ENCODE measurements around the gene SARDH.
"Not testable (repeated sequence)": the region's sequence is repeated elsewhere in the genome, so short reads cannot be mapped to it uniquely, and the experiment has no call there.

The SARDH gene

DNA sequence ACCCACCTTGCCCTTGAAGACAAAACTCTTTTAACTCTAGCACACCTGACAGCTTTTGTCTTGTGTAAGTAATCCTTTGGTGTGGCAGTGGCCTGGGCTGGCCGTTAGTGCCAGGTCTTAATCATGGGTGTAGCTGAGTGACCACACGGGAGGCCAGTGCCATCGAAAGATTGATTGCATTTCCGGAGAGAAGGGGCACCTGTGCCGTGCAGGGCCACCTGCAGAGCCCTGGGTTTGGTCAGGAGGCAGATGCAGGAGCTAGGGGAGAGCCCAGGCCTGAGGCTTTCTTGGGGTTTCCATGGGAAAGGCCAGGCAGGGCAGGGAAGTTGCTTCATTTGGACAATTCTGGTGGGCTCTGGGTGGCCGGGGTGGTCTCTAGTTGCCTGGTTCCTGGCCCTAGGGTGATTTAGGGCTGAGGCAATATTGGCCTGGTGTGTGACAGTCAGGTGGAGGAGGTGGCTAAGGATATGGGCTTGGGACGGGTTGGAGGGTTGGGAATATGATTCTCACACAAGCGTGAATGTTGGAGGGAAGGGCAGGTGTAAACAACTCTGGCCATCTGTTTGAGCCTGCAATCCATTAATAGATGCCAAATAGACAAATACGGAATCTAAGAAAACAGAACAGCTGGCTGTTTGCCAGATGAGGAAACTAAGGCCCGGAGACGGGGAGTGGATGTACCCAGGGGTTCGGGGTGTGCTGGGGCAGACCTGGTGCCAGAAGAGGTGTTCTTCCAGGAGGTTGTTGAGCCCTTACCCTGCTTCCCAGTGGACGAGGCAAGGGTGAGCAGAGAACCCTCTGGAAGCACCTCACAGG, 97.4 kb downstream of the SARDH start:
- DNase-seq: no peak

DNA sequence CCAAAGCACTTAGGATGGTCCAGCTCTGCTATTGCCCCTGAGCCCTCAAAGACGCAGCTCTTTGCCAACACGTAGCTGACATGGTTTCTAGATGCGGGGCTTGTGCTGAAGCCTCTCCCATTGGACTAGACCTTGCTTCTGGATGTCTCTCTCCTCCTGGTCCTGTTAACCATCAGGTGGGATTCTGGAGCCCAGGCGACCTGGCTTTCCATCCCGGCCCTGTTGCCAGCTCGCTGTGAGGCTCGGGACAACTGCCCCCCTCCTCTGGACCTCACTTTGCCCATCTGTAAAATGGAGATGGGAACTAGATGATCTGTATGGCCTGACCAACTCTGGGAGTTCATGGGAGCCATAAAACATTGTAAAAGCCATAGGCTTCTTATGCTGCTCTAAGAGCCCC, 98.0 kb downstream of the SARDH start:
- DNase-seq: no peak

DNA sequence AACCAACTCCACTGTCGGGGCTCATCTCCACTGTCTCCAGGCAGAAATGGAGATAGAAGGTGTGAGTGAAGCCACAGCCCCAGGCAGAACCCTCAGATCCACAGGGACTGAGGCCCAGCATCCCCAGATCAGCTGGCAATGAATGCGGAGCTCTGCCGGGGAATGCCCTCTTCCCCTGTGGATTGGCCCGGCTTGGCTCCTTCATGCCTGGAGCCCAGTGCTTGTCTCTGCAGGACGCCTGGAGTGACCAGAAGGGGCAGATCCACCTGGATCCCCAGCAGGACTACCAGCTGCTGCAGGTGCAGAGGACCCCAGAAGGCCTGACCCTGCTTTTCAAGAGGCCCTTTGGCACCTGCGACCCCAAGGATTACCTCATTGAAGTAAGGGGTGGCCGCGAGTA, 98.5 kb downstream of the SARDH start:
- DNase-seq: no peak

DNA sequence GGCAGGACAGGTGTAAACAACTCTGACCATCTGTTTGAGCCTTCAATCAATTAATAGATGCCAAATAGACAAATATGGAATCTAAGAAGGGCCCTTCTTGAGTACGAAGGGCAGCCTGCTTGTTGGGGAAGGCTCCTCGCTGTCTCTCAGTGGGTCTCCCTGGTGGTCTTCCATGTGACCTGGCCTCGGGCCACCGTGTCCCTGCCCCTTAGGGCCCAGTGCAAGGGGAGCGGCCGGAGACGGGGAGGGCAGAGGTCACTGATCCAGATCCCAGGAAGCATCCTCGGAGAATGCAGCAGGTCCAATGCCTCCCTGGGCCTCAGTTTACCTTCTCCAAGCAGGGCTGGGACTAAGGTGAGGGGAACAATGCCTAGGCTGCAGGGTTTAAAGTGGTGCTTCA, 99.4 kb downstream of the SARDH start:
- no peak for DNase-seq

DNA sequence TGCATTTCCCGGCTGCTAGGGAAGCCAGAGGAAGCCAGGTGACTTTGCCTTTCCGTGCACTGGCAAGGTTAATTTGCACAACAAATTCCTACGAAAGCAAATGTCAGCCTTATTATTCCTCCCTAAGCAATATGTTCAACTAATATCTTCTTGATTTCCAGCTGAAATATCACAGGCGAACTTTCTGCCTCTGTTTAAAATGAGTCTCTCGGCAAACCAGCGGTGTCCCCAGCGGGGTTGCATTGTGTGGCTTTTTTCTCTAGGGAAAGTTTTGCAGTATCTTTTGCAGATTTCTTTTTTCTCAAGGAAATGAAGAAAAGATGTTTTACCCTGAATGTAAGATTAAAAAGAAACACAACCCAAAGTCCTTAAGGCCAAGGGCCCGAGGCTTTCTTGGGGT, 100.1 kb downstream of the SARDH start:
- no peak for DNase-seq

DNA sequence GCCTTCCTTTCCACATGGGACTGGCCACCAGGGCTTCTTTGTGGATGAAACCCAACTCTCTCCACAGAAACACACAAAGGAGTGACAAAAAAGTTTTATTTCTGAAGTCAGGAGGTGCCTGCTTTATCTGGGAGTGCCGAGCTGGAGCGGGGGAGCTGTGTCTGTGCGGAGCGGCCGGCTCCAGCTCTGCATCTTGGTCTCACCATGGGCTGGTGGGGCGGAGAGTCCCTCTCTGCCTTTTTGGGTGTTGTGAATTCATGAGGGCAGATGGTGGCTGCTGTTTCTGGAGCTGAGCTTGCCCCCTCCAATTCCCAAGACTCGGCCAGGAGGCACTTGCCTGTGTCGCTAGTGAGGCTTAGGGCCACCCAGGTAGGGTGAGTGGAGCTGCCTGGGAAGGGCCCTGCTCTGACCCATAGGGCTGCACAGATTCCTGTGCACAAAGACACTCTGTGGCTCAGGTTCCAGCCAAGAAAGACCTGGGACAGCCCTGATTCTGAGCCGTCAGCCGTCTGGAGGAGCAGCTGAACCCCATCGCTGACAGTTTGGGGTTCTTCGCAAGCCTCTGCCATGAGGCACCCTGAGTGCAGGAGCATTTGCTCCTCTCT, 100.6 kb downstream of the SARDH start:
- DNase-seq: no peak

DNA sequence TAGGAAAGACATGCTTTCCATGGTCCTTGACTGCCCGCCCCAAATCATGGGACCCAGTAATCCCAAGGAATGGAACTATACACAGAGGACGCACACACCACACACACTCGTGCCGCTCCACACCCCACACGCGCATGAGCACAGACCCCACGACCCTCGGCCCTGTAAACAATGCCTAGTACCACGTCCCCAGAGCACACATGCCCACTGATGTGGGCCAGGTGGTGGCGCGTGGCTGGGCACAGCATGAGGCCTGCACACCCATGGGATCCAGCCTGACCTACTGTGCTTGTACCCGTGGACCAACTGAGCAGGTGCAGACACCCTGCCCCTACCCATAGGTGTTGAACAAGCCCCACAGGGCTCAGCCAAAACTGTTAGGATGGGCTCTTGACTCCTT, 101.2 kb downstream of the SARDH start:
- no peak for DNase-seq

DNA sequence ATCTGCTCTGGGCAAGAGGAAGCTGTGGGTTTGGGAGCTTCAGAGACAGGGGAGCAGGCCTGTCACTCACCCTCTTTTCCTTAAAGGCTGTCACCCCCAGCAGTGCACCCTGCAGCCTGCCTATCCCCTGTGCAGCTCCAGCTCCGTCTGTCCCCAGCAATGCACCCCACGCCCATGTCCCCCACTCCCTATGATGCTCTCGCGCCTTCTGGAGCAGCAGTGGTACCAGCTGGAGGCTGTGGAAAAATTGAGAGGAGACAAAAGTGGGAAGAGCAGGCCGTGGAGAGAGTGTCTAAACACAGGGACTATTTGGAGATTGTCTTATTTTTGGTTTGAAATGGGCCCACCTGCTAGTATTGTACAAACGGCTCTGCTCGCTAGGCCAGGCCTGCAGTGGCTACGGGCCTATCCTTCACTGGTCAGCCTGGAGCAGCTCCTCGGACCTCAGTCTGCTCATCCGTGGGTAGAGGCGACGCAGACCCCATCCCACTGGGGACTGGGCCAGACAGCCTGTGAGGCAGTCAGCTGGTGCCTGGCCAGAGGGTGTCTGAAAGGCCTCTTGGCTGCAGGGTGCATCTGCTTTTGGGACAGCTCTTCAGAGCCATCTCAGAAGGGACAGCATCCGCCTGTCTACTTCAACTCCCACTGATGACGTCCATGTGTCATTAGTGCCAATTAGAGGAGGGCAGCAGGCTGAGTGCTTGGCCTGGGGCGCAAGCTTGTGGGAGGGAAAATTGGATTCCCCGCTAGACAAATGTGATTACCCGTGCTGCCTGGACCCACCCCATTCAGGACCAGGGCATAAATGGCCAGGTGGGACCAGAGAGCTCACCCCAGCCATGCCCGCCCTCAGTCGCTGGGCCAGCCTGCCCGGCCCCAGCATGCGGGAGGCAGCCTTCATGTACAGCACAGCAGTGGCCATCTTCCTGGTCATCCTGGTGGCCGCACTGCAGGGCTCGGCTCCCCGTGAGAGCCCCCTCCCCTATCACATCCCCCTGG, 102.3 kb downstream of the SARDH start, which contains the start of gene DBH:
Gene DBH, plus strand, starts transcription at position 831 of the 999 bp plus-strand sequence. Its CDS starts 9 bp downstream, at position 840.
- no peak for DNase-seq

DNA sequence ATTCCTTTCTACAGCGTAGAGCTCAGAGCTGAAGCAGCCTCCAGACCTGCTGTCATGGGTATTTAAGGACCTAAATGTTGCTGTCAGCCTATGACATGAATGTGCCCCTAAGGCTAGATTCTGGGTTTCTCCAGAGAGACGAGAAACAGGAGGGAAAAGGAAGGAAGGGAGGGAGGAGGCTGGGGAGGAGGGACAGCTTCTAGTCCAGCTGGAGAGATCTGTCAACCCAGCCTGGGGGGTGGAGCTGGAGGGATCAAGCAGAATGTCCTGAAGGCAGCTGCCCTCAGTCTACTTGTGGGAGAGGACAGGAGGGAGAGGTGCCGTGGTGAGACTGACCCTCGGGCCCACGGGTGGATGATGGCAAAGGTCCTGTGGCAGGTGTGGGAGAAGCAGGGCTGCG, 103.1 kb downstream of the SARDH start:
- no peak for DNase-seq

DNA sequence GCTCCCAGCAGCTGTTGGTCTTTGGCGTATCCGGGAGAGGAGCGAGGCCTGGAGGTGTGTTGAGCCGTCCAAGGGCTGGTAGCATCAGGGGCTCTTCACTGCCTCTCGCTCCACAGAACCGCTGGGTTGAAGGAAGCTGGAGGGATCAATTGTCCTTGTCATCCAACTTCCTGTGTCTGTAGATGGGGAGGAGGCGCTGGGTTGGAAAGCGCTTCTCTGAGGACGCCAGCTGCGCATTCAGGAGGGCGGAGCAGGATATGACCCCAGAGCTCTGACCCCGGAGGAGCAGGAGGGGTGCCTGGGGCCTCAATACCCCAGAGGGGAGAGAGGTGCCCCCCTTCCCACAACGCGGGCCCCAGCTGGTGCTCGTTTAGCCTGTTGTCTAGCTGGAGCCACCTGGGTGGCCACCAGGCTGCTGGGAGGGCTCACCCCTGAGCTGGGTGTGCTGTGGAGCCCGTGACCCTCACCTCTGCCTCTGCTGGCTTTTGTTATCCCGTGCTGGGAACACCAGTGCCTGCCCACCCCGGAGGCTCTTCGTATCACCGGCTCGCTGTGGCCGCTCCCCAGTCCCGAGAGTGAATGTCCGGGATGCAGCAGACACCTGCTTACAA, 104.0 kb downstream of the SARDH start:
- no peak for DNase-seq

DNA sequence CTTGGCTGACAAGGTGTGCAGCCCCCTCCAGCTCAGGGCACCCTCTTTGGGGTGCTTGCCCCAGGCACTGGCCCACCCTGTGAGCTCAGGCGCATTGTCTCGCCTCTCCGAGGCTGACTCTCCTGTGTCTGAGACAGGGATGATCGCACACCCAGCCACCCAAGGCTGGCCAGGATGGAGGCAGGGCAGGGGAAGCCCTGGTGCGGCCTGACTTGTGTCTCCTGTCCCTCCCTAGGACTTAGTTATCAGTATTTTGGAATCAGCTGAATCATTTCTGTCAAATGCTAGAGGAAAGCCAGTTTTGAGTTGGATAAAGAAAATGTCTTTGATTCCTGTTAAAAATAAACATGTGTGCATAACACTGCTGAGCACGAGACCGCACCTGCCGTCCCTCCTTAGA, 104.5 kb downstream of the SARDH start:
- no peak for DNase-seq

DNA sequence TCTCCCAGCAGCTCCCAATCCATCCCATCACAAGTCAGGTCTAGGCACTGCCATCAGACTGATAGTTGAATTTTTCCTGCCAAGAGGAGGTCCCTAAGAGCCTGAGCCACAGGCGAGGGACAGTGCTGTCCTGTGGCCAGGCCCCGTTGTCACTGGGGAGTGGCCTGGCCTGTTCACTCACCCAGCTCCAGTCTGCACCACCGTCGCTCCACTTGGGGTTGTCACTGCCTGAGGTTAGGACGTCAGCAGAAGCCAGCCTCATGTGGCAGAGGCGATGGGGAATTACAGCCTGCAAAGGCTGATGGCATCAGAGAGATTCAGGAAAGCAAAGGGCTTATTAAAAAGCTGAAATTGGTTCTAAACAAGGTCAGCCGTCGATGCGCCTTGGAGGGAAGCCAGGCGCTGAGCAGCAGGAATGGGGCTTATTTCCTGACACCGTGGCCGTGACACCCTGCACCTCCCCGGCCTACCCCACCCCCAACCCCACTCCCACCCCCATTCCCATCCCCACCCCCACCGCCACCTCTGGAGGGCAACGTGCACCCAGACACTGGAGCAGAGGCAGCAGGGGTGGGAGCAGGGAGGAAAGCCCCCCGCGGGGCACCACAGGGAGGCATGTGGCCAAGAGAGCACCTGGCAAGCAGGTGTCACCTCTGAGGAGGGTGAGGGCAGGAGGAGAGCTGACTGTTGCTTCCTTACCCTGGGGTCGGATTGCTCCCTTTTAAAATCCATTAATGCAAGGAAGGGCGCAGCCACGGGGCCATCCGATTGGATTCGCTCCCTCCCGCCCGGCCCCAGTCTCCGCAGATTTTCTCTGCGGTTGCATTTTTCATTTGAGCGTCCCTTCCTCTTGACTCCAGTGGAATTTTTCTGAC, 105.1 kb downstream of the SARDH start:
- no peak for DNase-seq

DNA sequence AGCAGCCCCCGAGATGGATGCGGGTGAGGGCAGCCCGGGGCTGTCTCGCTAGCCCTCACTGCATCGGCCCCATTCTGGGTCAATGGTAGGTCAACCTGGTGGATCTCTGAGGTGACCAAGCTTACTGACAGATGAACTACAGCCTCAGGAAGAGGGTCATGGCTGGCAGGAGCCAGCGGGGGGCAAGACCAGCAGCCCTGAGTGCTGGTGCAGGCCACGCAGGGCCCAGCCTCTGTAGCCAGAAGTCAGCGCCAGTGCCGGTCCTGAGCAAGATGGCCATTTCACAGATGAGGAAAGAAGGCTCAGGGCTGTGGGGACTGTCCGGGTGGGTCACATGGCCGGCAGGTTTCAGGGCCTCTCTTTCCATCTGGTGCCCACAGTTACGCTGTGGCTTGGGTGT, 107.0 kb downstream of the SARDH start:
- no peak for DNase-seq

DNA sequence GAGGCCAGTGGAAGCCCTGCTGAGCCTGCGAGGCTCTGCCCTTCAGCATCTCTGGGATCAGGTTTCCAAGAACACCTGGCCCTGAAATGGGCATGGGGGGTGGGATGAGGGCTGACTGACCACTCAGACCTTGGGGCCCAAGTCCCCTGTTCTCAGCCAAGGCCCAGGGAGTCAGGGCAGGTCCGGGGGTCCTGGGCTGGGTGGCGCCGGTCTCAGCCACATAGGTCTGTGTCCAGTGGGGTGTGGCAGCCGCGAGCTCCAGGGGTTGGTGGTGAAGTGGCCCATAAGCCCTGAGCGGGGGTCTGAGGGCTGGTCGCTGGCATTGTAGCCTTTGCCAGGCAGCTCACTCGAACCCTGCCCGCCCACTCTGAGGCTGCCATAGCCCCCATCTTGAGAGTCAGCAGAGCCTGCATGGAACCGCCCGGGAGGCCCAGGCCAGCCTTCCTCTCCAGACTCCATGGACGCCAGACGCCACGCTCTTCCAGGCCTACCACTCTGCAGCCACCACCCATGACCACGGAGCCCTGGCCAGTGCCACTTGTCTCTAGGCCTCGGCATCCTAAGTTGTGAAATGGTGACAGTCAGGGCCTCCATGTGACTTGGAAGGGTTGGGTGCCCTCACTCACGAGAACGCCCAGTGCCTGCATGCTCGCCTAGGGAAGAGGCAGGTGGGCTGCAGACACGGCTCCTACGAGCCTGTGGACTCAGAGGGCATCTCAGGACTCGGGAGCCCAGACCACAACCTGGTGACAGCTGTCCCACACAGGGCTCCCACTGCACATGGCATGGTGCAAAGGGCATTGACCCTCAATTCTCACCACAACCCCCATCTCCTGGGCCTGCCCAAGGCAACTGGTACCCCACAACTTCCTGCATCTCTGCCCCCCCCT, 108.7 kb downstream of the SARDH start:
- DNase-seq: no peak

DNA sequence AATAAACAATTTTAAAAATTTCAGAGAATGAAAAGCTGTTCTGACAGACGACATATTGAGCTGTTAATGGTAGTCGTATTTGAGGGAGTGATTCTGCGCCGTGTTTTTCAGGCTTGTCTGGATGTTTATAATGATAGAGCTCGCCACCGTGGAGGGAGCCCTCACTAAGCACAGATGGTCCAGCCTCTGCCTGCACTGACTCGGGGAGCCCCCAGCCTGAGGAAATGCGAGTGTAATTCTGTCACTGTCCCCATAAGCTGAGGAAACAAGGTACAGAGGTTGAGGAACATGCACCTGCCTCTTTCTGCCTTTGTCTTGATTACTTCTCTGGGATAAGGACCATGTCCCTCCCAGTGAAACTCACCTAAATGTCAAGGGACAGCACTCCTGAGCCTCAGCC, 109.4 kb downstream of the SARDH start:
- DNase-seq: no peak

DNA sequence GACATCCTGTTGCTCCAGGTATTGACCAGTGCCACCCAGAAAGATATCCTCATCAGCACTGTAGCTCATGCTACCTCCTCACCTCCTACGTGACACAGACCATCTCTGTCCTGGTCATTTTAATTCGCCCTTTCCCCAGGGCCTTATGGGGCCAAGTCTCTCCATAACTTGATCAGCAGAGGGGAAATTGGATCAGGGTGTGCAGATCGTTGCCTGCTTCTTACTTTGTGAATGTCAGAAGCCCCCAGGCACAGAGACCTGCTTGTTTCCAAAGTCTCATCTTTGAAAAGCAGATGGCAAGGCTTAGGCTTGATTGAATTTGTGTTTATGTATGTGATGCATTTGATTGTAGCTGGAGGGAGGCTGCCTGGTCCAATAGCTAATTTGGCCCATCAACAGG, 110.8 kb downstream of the SARDH start:
- DNase-seq: no peak

DNA sequence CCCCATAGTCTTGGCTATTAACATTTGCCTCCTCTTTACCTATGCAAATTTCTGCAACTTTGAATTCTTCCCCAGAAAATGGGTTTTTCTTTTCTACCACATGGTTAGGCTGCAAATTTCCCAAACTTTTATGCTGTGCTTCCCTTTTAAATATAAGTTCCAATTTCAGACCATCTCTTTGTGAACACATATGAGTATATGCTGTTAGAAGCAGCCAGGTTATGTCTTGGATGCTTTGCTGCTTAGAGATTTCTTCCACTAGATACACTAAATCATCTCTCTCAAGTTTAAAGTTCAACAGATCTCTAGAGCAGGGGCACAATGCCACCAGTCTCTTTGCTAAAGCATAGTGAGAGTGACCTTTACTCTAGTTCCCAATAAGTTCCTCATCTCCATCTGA, 112.1 kb downstream of the SARDH start:
- not testable (repeated sequence) for DNase-seq

DNA sequence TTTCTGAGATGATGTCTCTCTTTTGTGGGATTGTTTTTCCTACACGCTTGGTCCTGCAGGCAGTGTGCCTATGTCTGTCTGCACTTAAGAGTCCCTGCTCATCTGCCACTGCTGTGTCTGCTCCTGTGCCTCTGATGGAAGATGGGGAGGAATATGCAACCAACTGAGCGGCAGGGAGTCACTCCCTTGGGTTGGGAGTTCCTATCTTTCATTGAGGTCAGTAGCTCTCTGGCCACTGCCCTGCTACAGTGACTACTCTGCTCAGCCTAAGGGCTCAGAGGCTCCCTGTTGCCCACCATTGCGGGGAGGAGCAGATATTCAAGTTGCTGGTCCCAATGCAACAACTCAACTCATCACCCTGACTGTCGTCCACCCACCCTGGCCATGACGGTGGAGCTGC, 115.6 kb downstream of the SARDH start:
- no peak for DNase-seq

DNA sequence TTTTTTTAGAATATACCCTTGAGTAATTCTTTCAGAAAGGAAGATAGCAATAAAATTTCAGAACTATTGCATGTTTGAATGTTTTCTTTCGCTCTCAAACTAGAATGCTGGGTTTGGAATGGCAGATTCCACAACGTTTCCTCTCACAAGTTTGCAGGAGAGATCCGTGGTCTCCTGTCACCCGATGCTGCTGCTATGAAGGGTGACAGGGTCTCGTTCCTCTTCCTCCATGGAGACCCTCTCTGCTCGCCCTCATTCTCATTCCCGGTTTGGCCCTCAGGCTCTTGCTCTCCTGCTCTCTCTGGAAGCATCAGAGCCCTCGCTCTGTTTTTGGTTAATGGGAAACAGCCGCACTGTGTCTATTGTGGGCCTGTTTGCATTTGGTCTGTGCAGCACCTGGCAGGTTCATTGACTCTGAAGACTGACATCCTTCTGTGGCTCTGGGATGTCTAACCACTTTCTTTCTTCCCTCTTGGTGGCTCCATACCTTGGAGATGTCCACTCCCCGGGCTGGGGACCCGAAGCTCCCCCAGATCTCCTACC, 116.4 kb downstream of the SARDH start:
- DNase-seq: no peak

DNA sequence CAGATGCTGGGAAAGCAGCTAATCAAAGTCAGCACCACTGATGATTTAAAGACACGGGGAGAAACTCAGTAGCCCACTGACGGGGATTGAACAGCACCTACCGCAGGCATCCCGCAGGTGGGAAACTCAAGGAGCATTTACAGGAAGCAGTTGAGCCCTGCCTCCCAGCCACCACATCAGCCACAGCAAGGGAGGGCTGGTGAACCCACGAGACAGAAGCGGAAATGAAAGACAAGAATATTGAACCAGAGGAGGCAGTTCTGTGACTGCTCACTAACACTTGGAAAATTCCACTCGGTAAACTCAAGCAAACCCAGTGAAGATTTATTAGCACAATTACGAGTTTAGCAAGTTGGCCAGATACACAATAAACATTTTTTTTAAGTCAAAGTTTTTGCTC, 118.4 kb downstream of the SARDH start:
- no peak for DNase-seq

DNA sequence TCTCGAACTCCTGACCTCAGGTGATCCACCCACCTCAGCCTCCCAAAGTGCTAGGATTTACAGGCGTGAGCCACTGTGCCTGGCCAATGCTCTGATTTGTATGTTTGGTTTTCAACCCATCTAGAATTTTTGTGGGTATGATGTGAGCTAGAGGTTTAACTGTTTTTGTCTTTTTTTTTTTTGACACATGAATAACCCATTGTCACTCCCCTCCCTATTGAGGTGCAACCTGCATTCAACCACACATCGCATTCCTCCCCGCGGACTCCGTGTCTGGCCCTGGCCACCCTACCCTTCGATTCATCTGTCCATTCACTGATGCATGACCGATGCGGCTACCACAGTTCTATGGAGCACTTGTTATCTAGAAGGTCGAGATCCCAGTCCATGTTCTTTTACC, 119.4 kb downstream of the SARDH start:
- no peak for DNase-seq

All from NCI-H2227 treated with DMSO at 0.1 percent for 48 hours (cell line).